Right lobe of liver (tissue), 6 donors: Measurements from ENCODE around the gene SLC34A3. TPM values are rescaled to one million over a fixed set of nuclear protein-coding genes. Genes with fewer than 3 reads are reported as not detected.

Experiments used
- ATAC-seq, 4 donors: fragments of 200-7000 bp; cut with Tn5 transposase; one replicate each; pipeline ENCODE4 v1.9.1; 2020; ENCODE audit warnings: mild to moderate bottlenecking in 4 of 4, moderate library complexity in 4 of 4
- DNase-seq, 3 donors: peaks; one replicate each; pipeline ENCODE4 v3.0.0-alpha.2; 2020
- H3K27ac ChIP-seq, 3 donors: fragments of 200-600 bp; one replicate each; pipeline ENCODE4 v1.8.0; 2022
- H3K27me3 ChIP-seq, 2 donors: fragments of 200-600 bp; one replicate each; pipeline ENCODE4 v1.8.0; 2022
- H3K36me3 ChIP-seq, 4 donors: fragments of 200-600 bp; sonication (generic) in 1 of 4; one replicate each; pipeline versions ENCODE4 v1.5.1 to v1.8.0; 2017 to 2022; ENCODE audit warnings: control low read depth in 1 of 4
- H3K4me1 ChIP-seq, 4 donors: fragments of 200-600 bp; sonication (generic) in 1 of 4; one replicate each; pipeline versions ENCODE4 v1.5.1 to v1.8.0; 2017 to 2022; ENCODE audit warnings: control low read depth in 1 of 4
- H3K4me3 ChIP-seq, 3 donors: fragments of 200-600 bp; one replicate each; pipeline ENCODE4 v1.8.0; 2022
- H3K9me3 ChIP-seq, 4 donors: fragments of 200-600 bp; sonication (generic) in 1 of 4; one replicate each; pipeline versions ENCODE4 v1.5.1 to v1.8.0; 2017 to 2022; ENCODE audit warnings: control low read depth in 1 of 4
- POLR2A ChIP-seq: fragments of 450-650 bp; IDR thresholded peaks from one replicate; pipeline ENCODE4 v1.6.1; 2017; ENCODE audit warnings: antibody characterized with exemption, mild to moderate bottlenecking
- WGBS: methylation state at CpG from one replicate; pipeline ENCODE4 v1.1.6; 2018; ENCODE audit warnings: low coverage, low lambda C conversion rate; ENCODE audit not compliant: insufficient coverage; ENCODE audit errors: missing lambda C conversion rate; 5-methylcytosine and 5-hydroxymethylcytosine counted together
- intact Hi-C, 2 donors: fragments of 100-400 bp; cut with DNase I; formaldehyde crosslinking; loops; one replicate each; pipeline versions ENCODE4 v1.11.2 to v1.14.1; 2022
- total RNA-seq, 6 experiments: library from RNA; depleted of rRNA in 2 of 6; stranded (reverse); fragments of >200 nt in 2 of 6; fragmentation: NEBNext Ultra II Directional in 3 of 6; extraction: Animal tissue kit (Norgen Biotek cat#: 25700) in 3 of 6; gene quantifications; one replicate each; pipeline versions ENCODE4 v1.1.0 to v1.2.4, GENCODE V29; 2016 to 2023
- TF ChIP-seq, protein P1 (sequence below), 4 donors: fragments of 200-600 bp in 3 of 4; fragments of 450-650 bp in 1 of 4; IDR thresholded peaks; one replicate each; pipeline versions ENCODE4 v1.5.1 to v1.8.0; 2016 to 2022; ENCODE audit warnings: antibody characterized with exemption in 4 of 4, mild to moderate bottlenecking in 2 of 4
- donor health status: DM: no; HTN: yes; CAD: no.
- donor health status: DM: no; HTN: no; CAD: no.
- donor health status: DM: no; HTN: no; CAD: no.
- donor health status: DM: no; HTN: yes; CAD: no.
- donor health status: DM: no; HTN: yes; CAD: no.

Gene SLC34A3
- total RNA-seq, 6 experiments from 2014 or later, result not detected

- Histone ChIP-seq H3K4me3 (no peak overlapping the region), H3K27ac (no peak overlapping the region), H3K36me3 (no peaks in the 10 kb centered on the region), H3K27me3 (no peaks in the 10 kb centered on the region), H3K9me3 (no peaks in the 10 kb centered on the region), H3K4me1 (no peaks in the 10 kb centered on the region)
- 100% methylated on average over 3 of the region's 49 CpGs for WGBS
- ATAC-seq (no peak), DNase-seq (no peak)
- no peak for TF ChIP-seq POLR2A
- TF ChIP-seq, protein P1, sequence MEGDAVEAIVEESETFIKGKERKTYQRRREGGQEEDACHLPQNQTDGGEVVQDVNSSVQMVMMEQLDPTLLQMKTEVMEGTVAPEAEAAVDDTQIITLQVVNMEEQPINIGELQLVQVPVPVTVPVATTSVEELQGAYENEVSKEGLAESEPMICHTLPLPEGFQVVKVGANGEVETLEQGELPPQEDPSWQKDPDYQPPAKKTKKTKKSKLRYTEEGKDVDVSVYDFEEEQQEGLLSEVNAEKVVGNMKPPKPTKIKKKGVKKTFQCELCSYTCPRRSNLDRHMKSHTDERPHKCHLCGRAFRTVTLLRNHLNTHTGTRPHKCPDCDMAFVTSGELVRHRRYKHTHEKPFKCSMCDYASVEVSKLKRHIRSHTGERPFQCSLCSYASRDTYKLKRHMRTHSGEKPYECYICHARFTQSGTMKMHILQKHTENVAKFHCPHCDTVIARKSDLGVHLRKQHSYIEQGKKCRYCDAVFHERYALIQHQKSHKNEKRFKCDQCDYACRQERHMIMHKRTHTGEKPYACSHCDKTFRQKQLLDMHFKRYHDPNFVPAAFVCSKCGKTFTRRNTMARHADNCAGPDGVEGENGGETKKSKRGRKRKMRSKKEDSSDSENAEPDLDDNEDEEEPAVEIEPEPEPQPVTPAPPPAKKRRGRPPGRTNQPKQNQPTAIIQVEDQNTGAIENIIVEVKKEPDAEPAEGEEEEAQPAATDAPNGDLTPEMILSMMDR (IDR thresholded peaks at IDR 0.05), result peak in 1 of 4 donors; percentile 8
- intact Hi-C loops, result no loop called here
These were observed 17.3 kb upstream of the SLC34A3 start for GRCh38 chr9:137213160-137214060.

GRCh38 chr9:137214620-137215019 lies 16.1 kb upstream of the SLC34A3 start:
- intact Hi-C loops, result no loop called here
- H3K27me3 ChIP-seq, result no peaks in the 10 kb centered on the region
- H3K4me1 ChIP-seq, result no peaks in the 10 kb centered on the region
- 80% methylated on average over 1 of the region's 19 CpGs for WGBS
- TF ChIP-seq POLR2A, result no peak
- TF ChIP-seq, protein P1 (IDR thresholded peaks at IDR 0.05), result no peak
- H3K27ac ChIP-seq, result no peak overlapping the region
- H3K4me3 ChIP-seq, result no peak overlapping the region
- no peaks in the 10 kb centered on the region for H3K36me3 ChIP-seq
- DNase-seq (no peak), ATAC-seq (no peak)
- no peaks in the 10 kb centered on the region for H3K9me3 ChIP-seq

DNA sequence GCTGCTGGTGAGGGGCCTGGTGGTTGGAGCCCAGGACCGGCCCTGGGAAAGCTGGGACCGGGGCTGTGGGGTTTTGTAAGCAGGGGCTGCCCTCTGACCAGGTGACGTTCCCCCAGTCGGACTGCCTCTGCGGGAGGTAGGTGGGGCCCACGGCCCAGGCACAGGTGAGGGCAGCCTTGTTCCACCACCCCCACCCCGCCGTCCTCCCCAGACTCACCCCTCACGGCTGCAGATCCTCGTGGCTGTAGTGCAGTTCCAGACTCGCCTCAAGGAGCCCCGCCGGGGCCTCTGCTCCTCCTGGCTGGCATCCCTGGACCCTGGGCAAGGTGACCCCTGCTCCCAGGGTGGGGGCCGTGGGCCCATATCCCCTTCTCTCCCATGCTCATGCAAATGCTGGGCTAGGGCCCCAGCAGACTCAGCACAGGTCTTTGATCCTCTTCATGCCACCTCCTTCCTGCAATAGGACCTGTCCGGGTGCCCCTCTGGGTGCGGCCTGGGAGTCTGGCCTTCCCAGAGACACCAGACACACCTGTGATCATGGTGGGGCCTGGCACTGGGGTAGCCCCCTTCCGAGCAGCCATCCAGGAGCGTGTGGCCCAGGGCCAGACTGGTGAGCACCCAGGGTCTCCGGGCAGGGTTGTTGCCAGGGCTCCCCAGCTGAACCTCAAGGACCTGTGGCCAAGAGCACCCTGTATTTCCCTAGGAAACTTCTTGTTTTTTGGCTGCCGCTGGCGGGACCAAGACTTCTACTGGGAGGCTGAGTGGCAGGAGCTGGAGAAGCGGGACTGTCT lies 15.3 kb upstream of the SLC34A3 start:
- DNase-seq, result no peak

GRCh38 chr9:137216188-137216965 lies 14.3 kb upstream of the SLC34A3 start:
- no peak overlapping the region for H3K4me3 ChIP-seq
- H3K36me3 ChIP-seq, result no peaks in the 10 kb centered on the region
- H3K27me3 ChIP-seq, result no peaks in the 10 kb centered on the region
- no CpG with 5 or more reads among the region's 30 CpGs for WGBS
- TF ChIP-seq, protein P1 (IDR thresholded peaks at IDR 0.05), result no peak
- TF ChIP-seq POLR2A, result no peak
- H3K4me1 ChIP-seq, result peaks cover 0 to under 1% (median 0%) of the 10 kb centered on the region in 4 donors
- H3K27ac ChIP-seq, result no peak overlapping the region
- intact Hi-C loops, result no loop called here
- no peaks in the 10 kb centered on the region for H3K9me3 ChIP-seq
- no peak for DNase-seq
- ATAC-seq, result no peak

More for the DNA sequence above, 15.3 kb upstream of the SLC34A3 start:
- no peaks in the 10 kb centered on the region for H3K4me1 ChIP-seq
- H3K36me3 ChIP-seq, result no peaks in the 10 kb centered on the region
- no CpG with 5 or more reads among the region's 22 CpGs for WGBS
- TF ChIP-seq, protein P1 (IDR thresholded peaks at IDR 0.05), result no peak
- TF ChIP-seq POLR2A, result no peak
- intact Hi-C loops, result no loop called here
- H3K4me3 ChIP-seq, result no peak overlapping the region
- ATAC-seq, result no peak
- no peaks in the 10 kb centered on the region for H3K27me3 ChIP-seq
- no peaks in the 10 kb centered on the region for H3K9me3 ChIP-seq
- no peak overlapping the region for H3K27ac ChIP-seq
